ENCODE measurements around the gene CAMK2B. TPM values are rescaled to one million over a fixed set of nuclear protein-coding genes. Genes with fewer than 3 reads are reported as not detected.

The CAMK2B gene
- total and polyA plus RNA-seq, 2 of the 13 experiments (the other 11 are each of a cell fraction or from before 2014, with no cell fraction given) = 0.27 to 0.48 TPM

DNA sequence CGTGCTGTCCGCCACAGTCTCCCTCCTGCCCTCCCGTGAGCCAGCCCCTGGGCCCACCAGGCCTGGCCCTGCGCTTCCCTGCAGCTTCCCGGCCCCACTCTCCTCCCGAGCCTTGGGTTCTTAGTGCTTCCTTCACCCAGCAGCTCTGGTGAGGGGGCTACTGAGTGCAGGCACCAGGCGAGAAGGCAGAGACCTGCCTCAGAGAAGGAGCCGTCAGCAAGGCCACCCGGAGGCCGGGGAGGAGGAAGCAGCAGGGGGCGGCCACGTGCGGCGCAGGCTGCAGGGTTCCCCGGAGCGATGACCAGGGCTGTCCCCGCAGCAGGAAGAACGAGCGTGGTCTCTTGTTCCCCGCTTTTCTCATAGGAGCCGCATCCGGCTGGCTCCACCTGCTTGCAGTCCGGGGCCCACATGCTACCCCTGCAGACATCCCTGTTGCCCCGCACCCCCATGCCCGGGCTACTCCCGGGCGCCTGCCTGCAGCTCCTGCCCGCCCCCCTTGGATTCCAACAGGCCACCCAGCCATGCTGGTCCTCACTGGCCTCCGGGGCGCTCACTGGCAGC lies 104.1 kb downstream of the CAMK2B start (continued):
- no peak for TF ChIP-seq ZNF367 (CRISPR knock-in tag; IDR thresholded peaks at IDR 0.05; ENCODE audit: borderline replicate concordance)
- TF ChIP-seq ZSCAN30 (CRISPR knock-in tag; IDR thresholded peaks at IDR 0.05) = no peak
- peak; percentile 83; the same call in 1 of the 2 replicates for TF ChIP-seq ZNF737 (CRISPR knock-in tag; IDR thresholded peaks at IDR 0.05; ENCODE audit: borderline replicate concordance)
- TF ChIP-seq ZNF124 (CRISPR knock-in tag; IDR thresholded peaks at IDR 0.05) = no peak
- TF ChIP-seq HNRNPL (IDR thresholded peaks at IDR 0.05; ENCODE audit: low read depth, low read length) = peak; percentile 57; the same call in 1 of the 2 replicates
- TF ChIP-seq MAFF (IDR thresholded peaks at IDR 0.05; ENCODE audit: low read depth, low read length) = no peak
- no peak for TF ChIP-seq LRRFIP1 (CRISPR knock-in tag; conservative IDR thresholded peaks at IDR 0.05)
- peak; percentile 74 for TF ChIP-seq ZFY (CRISPR knock-in tag; IDR thresholded peaks at IDR 0.05)
- TF ChIP-seq GFI1 (CRISPR knock-in tag; IDR thresholded peaks at IDR 0.05; ENCODE audit: borderline replicate concordance) = no peak
- TF ChIP-seq ADNP (CRISPR knock-in tag; IDR thresholded peaks at IDR 0.05) = no peak
- peak; percentile 43; the same call in 1 of the 2 replicates for TF ChIP-seq ZNF891 (CRISPR knock-in tag; IDR thresholded peaks at IDR 0.05)
- TF ChIP-seq ZFP90 (CRISPR knock-in tag; IDR thresholded peaks at IDR 0.05; ENCODE audit: borderline replicate concordance) = peak; percentile 83
- TF ChIP-seq ZNF543 (CRISPR knock-in tag; IDR thresholded peaks at IDR 0.05) = peak; percentile 93
- TF ChIP-seq, protein P1, sequence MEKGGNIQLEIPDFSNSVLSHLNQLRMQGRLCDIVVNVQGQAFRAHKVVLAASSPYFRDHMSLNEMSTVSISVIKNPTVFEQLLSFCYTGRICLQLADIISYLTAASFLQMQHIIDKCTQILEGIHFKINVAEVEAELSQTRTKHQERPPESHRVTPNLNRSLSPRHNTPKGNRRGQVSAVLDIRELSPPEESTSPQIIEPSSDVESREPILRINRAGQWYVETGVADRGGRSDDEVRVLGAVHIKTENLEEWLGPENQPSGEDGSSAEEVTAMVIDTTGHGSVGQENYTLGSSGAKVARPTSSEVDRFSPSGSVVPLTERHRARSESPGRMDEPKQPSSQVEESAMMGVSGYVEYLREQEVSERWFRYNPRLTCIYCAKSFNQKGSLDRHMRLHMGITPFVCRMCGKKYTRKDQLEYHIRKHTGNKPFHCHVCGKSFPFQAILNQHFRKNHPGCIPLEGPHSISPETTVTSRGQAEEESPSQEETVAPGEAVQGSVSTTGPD (CRISPR knock-in tag; IDR thresholded peaks at IDR 0.05) = 0 out of 2 replicates have a peak, but pooled peaks have one; percentile 23
- peak; percentile 71; the same call in 1 of the 2 replicates for TF ChIP-seq GLI4 (CRISPR knock-in tag; IDR thresholded peaks at IDR 0.05; ENCODE audit: borderline replicate concordance)
- no peak for TF ChIP-seq SOX13 (IDR thresholded peaks at IDR 0.05)
- TF ChIP-seq SOX13 (CRISPR knock-in tag; conservative IDR thresholded peaks at IDR 0.05 in 1 of 2, IDR thresholded peaks at IDR 0.05 in 1 of 2) = no peak
- TF ChIP-seq, protein P2, sequence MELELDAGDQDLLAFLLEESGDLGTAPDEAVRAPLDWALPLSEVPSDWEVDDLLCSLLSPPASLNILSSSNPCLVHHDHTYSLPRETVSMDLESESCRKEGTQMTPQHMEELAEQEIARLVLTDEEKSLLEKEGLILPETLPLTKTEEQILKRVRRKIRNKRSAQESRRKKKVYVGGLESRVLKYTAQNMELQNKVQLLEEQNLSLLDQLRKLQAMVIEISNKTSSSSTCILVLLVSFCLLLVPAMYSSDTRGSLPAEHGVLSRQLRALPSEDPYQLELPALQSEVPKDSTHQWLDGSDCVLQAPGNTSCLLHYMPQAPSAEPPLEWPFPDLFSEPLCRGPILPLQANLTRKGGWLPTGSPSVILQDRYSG (CRISPR knock-in tag; IDR thresholded peaks at IDR 0.05) = peak; percentile 95
- TF ChIP-seq SSRP1 (CRISPR knock-in tag; IDR thresholded peaks at IDR 0.05) = no peak
- no peak for TF ChIP-seq DNMT3B (CRISPR knock-in tag; conservative IDR thresholded peaks at IDR 0.05)
- peak; percentile 80 for TF ChIP-seq ZNF263 (CRISPR knock-in tag; IDR thresholded peaks at IDR 0.05)
- no peak for TF ChIP-seq ONECUT2 (CRISPR knock-in tag; IDR thresholded peaks at IDR 0.05)
- peak; percentile 88; the same call in 1 of the 2 replicates for TF ChIP-seq TFDP1 (CRISPR knock-in tag; IDR thresholded peaks at IDR 0.05; ENCODE audit: borderline replicate concordance)
- 0 out of 2 replicates have a peak, but pooled peaks have one; percentile 69 for TF ChIP-seq SNAI1 (CRISPR knock-in tag; IDR thresholded peaks at IDR 0.05; ENCODE audit: borderline replicate concordance)
- TF ChIP-seq EHMT2 (IDR thresholded peaks at IDR 0.05; ENCODE audit: borderline replicate concordance, low read depth, low read length) = no peak
- TF ChIP-seq HHEX (CRISPR knock-in tag; IDR thresholded peaks at IDR 0.05) = no peak
- TF ChIP-seq TCF7 (IDR thresholded peaks at IDR 0.05; ENCODE audit: low read depth) = no peak
